ENCODE data around the gene SORCS1.

DNA sequence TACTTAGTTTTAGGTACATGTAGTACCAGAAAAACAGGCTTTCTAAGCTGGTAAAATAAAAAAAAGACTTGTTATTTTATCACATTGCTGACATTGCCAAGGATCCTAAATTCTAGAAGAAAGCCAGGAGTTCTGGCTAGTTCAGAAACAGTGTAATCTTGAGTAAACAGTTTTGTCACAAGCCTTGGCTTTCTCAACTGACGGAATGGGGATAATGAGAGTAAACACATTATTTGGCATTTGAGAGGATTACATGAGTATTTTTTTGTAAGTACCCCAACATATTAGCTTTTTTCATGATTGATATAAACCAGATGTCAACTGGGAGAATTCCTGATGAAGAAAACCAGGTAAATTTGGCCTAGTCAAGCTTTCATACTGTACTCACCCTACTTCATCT is 269.8 kb downstream of the SORCS1 start:
- TF ChIP-seq, protein P1, sequence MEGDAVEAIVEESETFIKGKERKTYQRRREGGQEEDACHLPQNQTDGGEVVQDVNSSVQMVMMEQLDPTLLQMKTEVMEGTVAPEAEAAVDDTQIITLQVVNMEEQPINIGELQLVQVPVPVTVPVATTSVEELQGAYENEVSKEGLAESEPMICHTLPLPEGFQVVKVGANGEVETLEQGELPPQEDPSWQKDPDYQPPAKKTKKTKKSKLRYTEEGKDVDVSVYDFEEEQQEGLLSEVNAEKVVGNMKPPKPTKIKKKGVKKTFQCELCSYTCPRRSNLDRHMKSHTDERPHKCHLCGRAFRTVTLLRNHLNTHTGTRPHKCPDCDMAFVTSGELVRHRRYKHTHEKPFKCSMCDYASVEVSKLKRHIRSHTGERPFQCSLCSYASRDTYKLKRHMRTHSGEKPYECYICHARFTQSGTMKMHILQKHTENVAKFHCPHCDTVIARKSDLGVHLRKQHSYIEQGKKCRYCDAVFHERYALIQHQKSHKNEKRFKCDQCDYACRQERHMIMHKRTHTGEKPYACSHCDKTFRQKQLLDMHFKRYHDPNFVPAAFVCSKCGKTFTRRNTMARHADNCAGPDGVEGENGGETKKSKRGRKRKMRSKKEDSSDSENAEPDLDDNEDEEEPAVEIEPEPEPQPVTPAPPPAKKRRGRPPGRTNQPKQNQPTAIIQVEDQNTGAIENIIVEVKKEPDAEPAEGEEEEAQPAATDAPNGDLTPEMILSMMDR (conservative IDR thresholded peaks at IDR 0.05; ENCODE audit: low read depth in 2 of 2), result no peak
- TF ChIP-seq EZH2 (IDR thresholded peaks at IDR 0.05; ENCODE audit: low read depth, unreplicated experiment) (no peak), NANOG (IDR thresholded peaks at IDR 0.05; ENCODE audit: borderline replicate concordance) (no peak), CREB1 (CRISPR knock-in tag; IDR thresholded peaks at IDR 0.05; ENCODE audit: low read depth) (no peak), POLR2AphosphoS5 (IDR thresholded peaks at IDR 0.05; ENCODE audit: low read depth) (no peak), EZH2phosphoT487 (IDR thresholded peaks at IDR 0.05; ENCODE audit: unreplicated experiment) (no peak), JUNB (IDR thresholded peaks at IDR 0.05; ENCODE audit: unreplicated experiment) (no peak), ZNF331 (CRISPR knock-in tag; IDR thresholded peaks at IDR 0.05; ENCODE audit: low read depth) (no peak), STAT1 (IDR thresholded peaks at IDR 0.05; ENCODE audit: unreplicated experiment) (no peak), ZNF114 (CRISPR knock-in tag; IDR thresholded peaks at IDR 0.05) (no peak)
- TF ChIP-seq, protein P2, sequence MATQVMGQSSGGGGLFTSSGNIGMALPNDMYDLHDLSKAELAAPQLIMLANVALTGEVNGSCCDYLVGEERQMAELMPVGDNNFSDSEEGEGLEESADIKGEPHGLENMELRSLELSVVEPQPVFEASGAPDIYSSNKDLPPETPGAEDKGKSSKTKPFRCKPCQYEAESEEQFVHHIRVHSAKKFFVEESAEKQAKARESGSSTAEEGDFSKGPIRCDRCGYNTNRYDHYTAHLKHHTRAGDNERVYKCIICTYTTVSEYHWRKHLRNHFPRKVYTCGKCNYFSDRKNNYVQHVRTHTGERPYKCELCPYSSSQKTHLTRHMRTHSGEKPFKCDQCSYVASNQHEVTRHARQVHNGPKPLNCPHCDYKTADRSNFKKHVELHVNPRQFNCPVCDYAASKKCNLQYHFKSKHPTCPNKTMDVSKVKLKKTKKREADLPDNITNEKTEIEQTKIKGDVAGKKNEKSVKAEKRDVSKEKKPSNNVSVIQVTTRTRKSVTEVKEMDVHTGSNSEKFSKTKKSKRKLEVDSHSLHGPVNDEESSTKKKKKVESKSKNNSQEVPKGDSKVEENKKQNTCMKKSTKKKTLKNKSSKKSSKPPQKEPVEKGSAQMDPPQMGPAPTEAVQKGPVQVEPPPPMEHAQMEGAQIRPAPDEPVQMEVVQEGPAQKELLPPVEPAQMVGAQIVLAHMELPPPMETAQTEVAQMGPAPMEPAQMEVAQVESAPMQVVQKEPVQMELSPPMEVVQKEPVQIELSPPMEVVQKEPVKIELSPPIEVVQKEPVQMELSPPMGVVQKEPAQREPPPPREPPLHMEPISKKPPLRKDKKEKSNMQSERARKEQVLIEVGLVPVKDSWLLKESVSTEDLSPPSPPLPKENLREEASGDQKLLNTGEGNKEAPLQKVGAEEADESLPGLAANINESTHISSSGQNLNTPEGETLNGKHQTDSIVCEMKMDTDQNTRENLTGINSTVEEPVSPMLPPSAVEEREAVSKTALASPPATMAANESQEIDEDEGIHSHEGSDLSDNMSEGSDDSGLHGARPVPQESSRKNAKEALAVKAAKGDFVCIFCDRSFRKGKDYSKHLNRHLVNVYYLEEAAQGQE (IDR thresholded peaks at IDR 0.05; ENCODE audit: unreplicated experiment), result no peak
- TF ChIP-seq, protein P3, sequence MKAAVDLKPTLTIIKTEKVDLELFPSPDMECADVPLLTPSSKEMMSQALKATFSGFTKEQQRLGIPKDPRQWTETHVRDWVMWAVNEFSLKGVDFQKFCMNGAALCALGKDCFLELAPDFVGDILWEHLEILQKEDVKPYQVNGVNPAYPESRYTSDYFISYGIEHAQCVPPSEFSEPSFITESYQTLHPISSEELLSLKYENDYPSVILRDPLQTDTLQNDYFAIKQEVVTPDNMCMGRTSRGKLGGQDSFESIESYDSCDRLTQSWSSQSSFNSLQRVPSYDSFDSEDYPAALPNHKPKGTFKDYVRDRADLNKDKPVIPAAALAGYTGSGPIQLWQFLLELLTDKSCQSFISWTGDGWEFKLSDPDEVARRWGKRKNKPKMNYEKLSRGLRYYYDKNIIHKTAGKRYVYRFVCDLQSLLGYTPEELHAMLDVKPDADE (IDR thresholded peaks at IDR 0.05), result no peak
- TF ChIP-seq, protein P4, sequence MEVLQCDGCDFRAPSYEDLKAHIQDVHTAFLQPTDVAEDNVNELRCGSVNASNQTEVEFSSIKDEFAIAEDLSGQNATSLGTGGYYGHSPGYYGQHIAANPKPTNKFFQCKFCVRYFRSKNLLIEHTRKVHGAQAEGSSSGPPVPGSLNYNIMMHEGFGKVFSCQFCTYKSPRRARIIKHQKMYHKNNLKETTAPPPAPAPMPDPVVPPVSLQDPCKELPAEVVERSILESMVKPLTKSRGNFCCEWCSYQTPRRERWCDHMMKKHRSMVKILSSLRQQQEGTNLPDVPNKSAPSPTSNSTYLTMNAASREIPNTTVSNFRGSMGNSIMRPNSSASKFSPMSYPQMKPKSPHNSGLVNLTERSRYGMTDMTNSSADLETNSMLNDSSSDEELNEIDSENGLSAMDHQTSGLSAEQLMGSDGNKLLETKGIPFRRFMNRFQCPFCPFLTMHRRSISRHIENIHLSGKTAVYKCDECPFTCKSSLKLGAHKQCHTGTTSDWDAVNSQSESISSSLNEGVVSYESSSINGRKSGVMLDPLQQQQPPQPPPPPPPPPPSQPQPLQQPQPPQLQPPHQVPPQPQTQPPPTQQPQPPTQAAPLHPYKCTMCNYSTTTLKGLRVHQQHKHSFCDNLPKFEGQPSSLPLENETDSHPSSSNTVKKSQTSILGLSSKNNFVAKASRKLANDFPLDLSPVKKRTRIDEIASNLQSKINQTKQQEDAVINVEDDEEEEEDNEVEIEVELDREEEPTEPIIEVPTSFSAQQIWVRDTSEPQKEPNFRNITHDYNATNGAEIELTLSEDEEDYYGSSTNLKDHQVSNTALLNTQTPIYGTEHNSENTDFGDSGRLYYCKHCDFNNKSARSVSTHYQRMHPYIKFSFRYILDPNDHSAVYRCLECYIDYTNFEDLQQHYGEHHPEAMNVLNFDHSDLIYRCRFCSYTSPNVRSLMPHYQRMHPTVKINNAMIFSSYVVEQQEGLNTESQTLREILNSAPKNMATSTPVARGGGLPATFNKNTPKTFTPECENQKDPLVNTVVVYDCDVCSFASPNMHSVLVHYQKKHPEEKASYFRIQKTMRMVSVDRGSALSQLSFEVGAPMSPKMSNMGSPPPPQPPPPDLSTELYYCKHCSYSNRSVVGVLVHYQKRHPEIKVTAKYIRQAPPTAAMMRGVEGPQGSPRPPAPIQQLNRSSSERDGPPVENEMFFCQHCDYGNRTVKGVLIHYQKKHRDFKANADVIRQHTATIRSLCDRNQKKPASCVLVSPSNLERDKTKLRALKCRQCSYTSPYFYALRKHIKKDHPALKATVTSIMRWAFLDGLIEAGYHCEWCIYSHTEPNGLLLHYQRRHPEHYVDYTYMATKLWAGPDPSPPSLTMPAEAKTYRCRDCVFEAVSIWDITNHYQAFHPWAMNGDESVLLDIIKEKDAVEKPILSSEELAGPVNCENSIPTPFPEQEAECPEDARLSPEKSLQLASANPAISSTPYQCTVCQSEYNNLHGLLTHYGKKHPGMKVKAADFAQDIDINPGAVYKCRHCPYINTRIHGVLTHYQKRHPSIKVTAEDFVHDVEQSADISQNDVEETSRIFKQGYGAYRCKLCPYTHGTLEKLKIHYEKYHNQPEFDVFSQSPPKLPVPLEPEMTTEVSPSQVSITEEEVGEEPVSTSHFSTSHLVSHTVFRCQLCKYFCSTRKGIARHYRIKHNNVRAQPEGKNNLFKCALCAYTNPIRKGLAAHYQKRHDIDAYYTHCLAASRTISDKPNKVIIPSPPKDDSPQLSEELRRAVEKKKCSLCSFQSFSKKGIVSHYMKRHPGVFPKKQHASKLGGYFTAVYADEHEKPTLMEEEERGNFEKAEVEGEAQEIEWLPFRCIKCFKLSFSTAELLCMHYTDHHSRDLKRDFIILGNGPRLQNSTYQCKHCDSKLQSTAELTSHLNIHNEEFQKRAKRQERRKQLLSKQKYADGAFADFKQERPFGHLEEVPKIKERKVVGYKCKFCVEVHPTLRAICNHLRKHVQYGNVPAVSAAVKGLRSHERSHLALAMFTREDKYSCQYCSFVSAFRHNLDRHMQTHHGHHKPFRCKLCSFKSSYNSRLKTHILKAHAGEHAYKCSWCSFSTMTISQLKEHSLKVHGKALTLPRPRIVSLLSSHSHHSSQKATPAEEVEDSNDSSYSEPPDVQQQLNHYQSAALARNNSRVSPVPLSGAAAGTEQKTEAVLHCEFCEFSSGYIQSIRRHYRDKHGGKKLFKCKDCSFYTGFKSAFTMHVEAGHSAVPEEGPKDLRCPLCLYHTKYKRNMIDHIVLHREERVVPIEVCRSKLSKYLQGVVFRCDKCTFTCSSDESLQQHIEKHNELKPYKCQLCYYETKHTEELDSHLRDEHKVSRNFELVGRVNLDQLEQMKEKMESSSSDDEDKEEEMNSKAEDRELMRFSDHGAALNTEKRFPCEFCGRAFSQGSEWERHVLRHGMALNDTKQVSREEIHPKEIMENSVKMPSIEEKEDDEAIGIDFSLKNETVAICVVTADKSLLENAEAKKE (CRISPR knock-in tag; IDR thresholded peaks at IDR 0.05), result no peak

Measured in GM23338 (cell line).